ENCODE measurements around the gene PADI2.

DNA sequence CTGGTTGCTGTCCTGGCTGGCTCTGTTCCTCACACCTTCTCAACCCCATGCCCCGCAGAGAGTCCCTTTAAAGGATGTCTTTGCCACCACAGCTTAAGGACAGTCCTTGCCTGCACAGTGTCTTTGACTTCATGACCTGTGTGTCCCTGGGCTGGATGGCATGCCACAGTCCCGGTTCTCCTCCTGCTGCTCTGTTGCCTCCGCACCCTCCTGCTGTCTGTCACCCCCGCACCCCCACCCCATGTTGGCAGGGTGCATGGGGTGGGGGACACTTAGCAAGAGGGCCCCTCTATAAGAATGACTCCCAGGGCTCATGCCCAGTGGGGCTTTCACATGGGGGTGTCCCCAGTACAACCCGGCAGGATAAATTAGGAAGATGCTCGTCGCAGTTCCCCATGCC, 44.1 kb upstream of the PADI2 start:
- TF ChIP-seq, protein P1, sequence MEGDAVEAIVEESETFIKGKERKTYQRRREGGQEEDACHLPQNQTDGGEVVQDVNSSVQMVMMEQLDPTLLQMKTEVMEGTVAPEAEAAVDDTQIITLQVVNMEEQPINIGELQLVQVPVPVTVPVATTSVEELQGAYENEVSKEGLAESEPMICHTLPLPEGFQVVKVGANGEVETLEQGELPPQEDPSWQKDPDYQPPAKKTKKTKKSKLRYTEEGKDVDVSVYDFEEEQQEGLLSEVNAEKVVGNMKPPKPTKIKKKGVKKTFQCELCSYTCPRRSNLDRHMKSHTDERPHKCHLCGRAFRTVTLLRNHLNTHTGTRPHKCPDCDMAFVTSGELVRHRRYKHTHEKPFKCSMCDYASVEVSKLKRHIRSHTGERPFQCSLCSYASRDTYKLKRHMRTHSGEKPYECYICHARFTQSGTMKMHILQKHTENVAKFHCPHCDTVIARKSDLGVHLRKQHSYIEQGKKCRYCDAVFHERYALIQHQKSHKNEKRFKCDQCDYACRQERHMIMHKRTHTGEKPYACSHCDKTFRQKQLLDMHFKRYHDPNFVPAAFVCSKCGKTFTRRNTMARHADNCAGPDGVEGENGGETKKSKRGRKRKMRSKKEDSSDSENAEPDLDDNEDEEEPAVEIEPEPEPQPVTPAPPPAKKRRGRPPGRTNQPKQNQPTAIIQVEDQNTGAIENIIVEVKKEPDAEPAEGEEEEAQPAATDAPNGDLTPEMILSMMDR (conservative IDR thresholded peaks at IDR 0.05) = no peak
- TF ChIP-seq ZFX (IDR thresholded peaks at IDR 0.05) = no peak

All from C4-2B (cell line).